Loucy (cell line): ENCODE measurements around the gene CDH4.

ENCODE experiments used
- CTCF ChIP-seq: fragments of 200-600 bp; sonication (generic); conservative IDR thresholded peaks from 2 replicates; pipeline ENCODE4 v1.5.1; 2014; ENCODE audit warnings: mild to moderate bottlenecking, antibody characterized with exemption, low read length
- EZH2phosphoT487 ChIP-seq: fragments of 200-600 bp; IDR thresholded peaks from 2 replicates; pipeline ENCODE4 v1.6.1; 2018; ENCODE audit warnings: antibody characterized with exemption, mild to moderate bottlenecking, moderate library complexity, borderline replicate concordance

GRCh38 chr20:61905781-61906523 is 653.9 kb downstream of the CDH4 start:
- TF ChIP-seq CTCF (no peak), EZH2phosphoT487 (no peak)
